Peyer's patch (tissue), 4 donors: ENCODE data around the gene SPATA20.

Source experiments
- CTCF ChIP-seq, 6 experiments: fragments of 450-650 bp in 4 of 6; fragments of 200-600 bp in 2 of 6; sonication (generic) in 1 of 6; IDR thresholded peaks; one replicate each; pipeline ENCODE4 v1.5.1; 2017 to 2019; ENCODE audit warnings: antibody characterized with exemption in 6 of 6, mild to moderate bottlenecking in 3 of 6, moderate library complexity in 1 of 6
- POLR2A ChIP-seq, 2 donors: fragments of 450-650 bp; IDR thresholded peaks; one replicate each; pipeline ENCODE4 v1.5.1; 2017; ENCODE audit warnings: antibody characterized with exemption in 2 of 2, mild to moderate bottlenecking in 2 of 2, moderate library complexity in 2 of 2

GRCh38 chr17:50514388-50514787 lies 32.6 kb upstream of the SPATA20 start:
- TF ChIP-seq CTCF (IDR thresholded peaks at IDR 0.05) (no peak), POLR2A (IDR thresholded peaks at IDR 0.05) (no peak)
